KOPT-K1 (cell line): ENCODE results near the gene EML4.
"Not testable (repeated sequence)": the region's sequence is repeated elsewhere in the genome, so short reads cannot be mapped to it uniquely, and the experiment has no call there.

Experiments
- H3K27ac ChIP-seq: fragments of 200-600 bp; sonication (generic); 2 replicates; pipeline ENCODE4 v1.5.1; 2016; ENCODE audit warnings: antibody characterized with exemption, mild to moderate bottlenecking, low read depth, low read length; ENCODE audit not compliant: poor library complexity, severe bottlenecking
- H3K36me3 ChIP-seq: fragments of 200-600 bp; sonication (generic); 2 replicates; pipeline ENCODE4 v1.5.1; 2017; ENCODE audit warnings: antibody characterized with exemption, mild to moderate bottlenecking, low read length, moderate library complexity; ENCODE audit not compliant: insufficient read depth
- H3K9me3 ChIP-seq: fragments of 200-600 bp; sonication (generic); 2 replicates; pipeline ENCODE4 v1.5.1; 2017; ENCODE audit warnings: antibody characterized with exemption, low read length, mild to moderate bottlenecking; ENCODE audit not compliant: insufficient read depth, poor library complexity, severe bottlenecking

Gene EML4

GRCh38 chr2:42134401-42134932 is 34.7 kb upstream of the EML4 start:
- H3K36me3 ChIP-seq, H3K27ac ChIP-seq, H3K9me3 ChIP-seq: not testable (repeated sequence)

- Histone ChIP-seq H3K9me3 (no peaks in the 10 kb centered on the region), H3K27ac (no peak overlapping the region), H3K36me3 (no peaks in the 10 kb centered on the region)
Observed at GRCh38 chr2:42135381-42136312, 33.5 kb upstream of the EML4 start.

GRCh38 chr2:42136782-42137124 is 32.4 kb upstream of the EML4 start:
- Histone ChIP-seq H3K9me3 (no peaks in the 10 kb centered on the region), H3K36me3 (no peaks in the 10 kb centered on the region), H3K27ac (no peak overlapping the region)

- Histone ChIP-seq H3K36me3 (no peaks in the 10 kb centered on the region), H3K27ac (no peak overlapping the region), H3K9me3 (no peaks in the 10 kb centered on the region)
Observed at GRCh38 chr2:42137125-42137841, 31.9 kb upstream of the EML4 start.

- H3K36me3 ChIP-seq, result no peaks in the 10 kb centered on the region
- no peak overlapping the region for H3K27ac ChIP-seq
- H3K9me3 ChIP-seq, result no peaks in the 10 kb centered on the region
Observed at GRCh38 chr2:42138163-42139015, 30.8 kb upstream of the EML4 start.

GRCh38 chr2:42139101-42139500 is 30.1 kb upstream of the EML4 start:
- no peaks in the 10 kb centered on the region for H3K9me3 ChIP-seq
- H3K27ac ChIP-seq, result no peak overlapping the region
- no peaks in the 10 kb centered on the region for H3K36me3 ChIP-seq

GRCh38 chr2:42140496-42140895 is 28.7 kb upstream of the EML4 start:
- Histone ChIP-seq H3K27ac (no peak overlapping the region), H3K36me3 (no peaks in the 10 kb centered on the region)

GRCh38 chr2:42141687-42142546 is 27.2 kb upstream of the EML4 start:
- H3K9me3 ChIP-seq, result no peaks in the 10 kb centered on the region
- no peak overlapping the region for H3K27ac ChIP-seq
- no peaks in the 10 kb centered on the region for H3K36me3 ChIP-seq

More at GRCh38 chr2:42140496-42140895, 28.7 kb upstream of the EML4 start:
- no peaks in the 10 kb centered on the region for H3K9me3 ChIP-seq

- H3K27ac ChIP-seq, result no peak overlapping the region
- no peaks in the 10 kb centered on the region for H3K9me3 ChIP-seq
- H3K36me3 ChIP-seq, result no peaks in the 10 kb centered on the region
Observed at GRCh38 chr2:42142547-42143184, 26.5 kb upstream of the EML4 start.

- Histone ChIP-seq H3K36me3 (no peaks in the 10 kb centered on the region), H3K27ac (no peak overlapping the region), H3K9me3 (no peaks in the 10 kb centered on the region)
Observed at GRCh38 chr2:42147641-42148274, 21.4 kb upstream of the EML4 start.

- Histone ChIP-seq H3K9me3 (no peaks in the 10 kb centered on the region), H3K36me3 (no peaks in the 10 kb centered on the region), H3K27ac (no peak overlapping the region)
Observed at GRCh38 chr2:42150159-42150558, 19.0 kb upstream of the EML4 start.

GRCh38 chr2:42153944-42154581 is 15.1 kb upstream of the EML4 start:
- H3K36me3 ChIP-seq, result no peaks in the 10 kb centered on the region
- H3K27ac ChIP-seq, result no peak overlapping the region
- no peaks in the 10 kb centered on the region for H3K9me3 ChIP-seq

- H3K36me3 ChIP-seq, result no peaks in the 10 kb centered on the region
- no peaks in the 10 kb centered on the region for H3K9me3 ChIP-seq
- no peak overlapping the region for H3K27ac ChIP-seq
Observed at GRCh38 chr2:42156721-42157120, 12.4 kb upstream of the EML4 start.
